Measurements from ENCODE around the gene PLEKHA1.

Gene PLEKHA1

GRCh38 chr10:122421054-122421625, 46.6 kb downstream of the PLEKHA1 start:
- DNase-seq = no peak

- DNase-seq = no peak
Observed at GRCh38 chr10:122421742-122422141, 47.2 kb downstream of the PLEKHA1 start.

- no peak for DNase-seq
Observed at GRCh38 chr10:122422266-122422989, 47.9 kb downstream of the PLEKHA1 start.

GRCh38 chr10:122424059-122424458, 49.6 kb downstream of the PLEKHA1 start:
- DNase-seq = no peak

GRCh38 chr10:122426829-122427228, 52.3 kb downstream of the PLEKHA1 start:
- no peak for DNase-seq

- DNase-seq = no peak
Observed at GRCh38 chr10:122427280-122427679, 52.8 kb downstream of the PLEKHA1 start.

GRCh38 chr10:122435212-122435827, 60.8 kb downstream of the PLEKHA1 start:
- no peak for DNase-seq

GRCh38 chr10:122441961-122442360, 67.5 kb downstream of the PLEKHA1 start:
- DNase-seq = no peak

- no peak for DNase-seq
Observed at GRCh38 chr10:122445469-122445868, 71.0 kb downstream of the PLEKHA1 start.

- DNase-seq = no peak
Observed at GRCh38 chr10:122445904-122446303, 71.4 kb downstream of the PLEKHA1 start.

GRCh38 chr10:122446668-122447423, 72.3 kb downstream of the PLEKHA1 start:
- no peak for DNase-seq

- no peak for DNase-seq
Observed at GRCh38 chr10:122448600-122448999, 74.1 kb downstream of the PLEKHA1 start.

- no peak for DNase-seq
Observed at GRCh38 chr10:122449153-122449552, 74.6 kb downstream of the PLEKHA1 start.

GRCh38 chr10:122450353-122450990, 76.0 kb downstream of the PLEKHA1 start:
- DNase-seq = no peak

GRCh38 chr10:122454071-122454470, 79.6 kb downstream of the PLEKHA1 start:
- DNase-seq = no peak

GRCh38 chr10:122454603-122455080, 80.1 kb downstream of the PLEKHA1 start, which contains the start of gene ARMS2:
Gene ARMS2, plus strand, starts transcription at chr10:122454653. Its CDS starts 75 bp downstream, at chr10:122454728.
- DNase-seq = no peak

GRCh38 chr10:122455376-122456079, 81.0 kb downstream of the PLEKHA1 start:
- no peak for DNase-seq

- DNase-seq = no peak
Observed at GRCh38 chr10:122457934-122458333, 83.4 kb downstream of the PLEKHA1 start.

GRCh38 chr10:122458693-122459092, 84.2 kb downstream of the PLEKHA1 start:
- DNase-seq = no peak

GRCh38 chr10:122459561-122460273, 85.2 kb downstream of the PLEKHA1 start:
- DNase-seq = no peak

GRCh38 chr10:122460891-122461293, 86.4 kb downstream of the PLEKHA1 start:
- peak; percentile 69 for DNase-seq

All from right kidney (tissue), 1 donor.